ENCODE results near the gene CYGB. TPM values are rescaled to one million over a fixed set of nuclear protein-coding genes. Genes with fewer than 3 reads are reported as not detected.
A peak's percentile ranks its signal among the peaks of the same experiment; 100 is the strongest.

CYGB gene
- total RNA-seq, 1 donor from 2014 or later, result 10.0 TPM

- Mint-ChIP-seq H3K4me1 (ENCODE audit: unreplicated experiment) (peaks cover 38% of the 10 kb centered on the region), H3K27ac (no peak overlapping the region), H3K4me3 (no peak overlapping the region), H3K9me3 (no peaks in the 10 kb centered on the region), H3K27me3 (peaks cover 8% of the 10 kb centered on the region), H3K36me3 (no peaks in the 10 kb centered on the region)
- DNase-seq (ENCODE audit: extremely low spot score, unreplicated experiment), result no peak
- TF ChIP-seq CTCF (conservative IDR thresholded peaks at IDR 0.05), result peak; percentile 5
These were observed 10.2 kb upstream of the CYGB start for GRCh38 chr17:76547642-76548202.

GRCh38 chr17:76547183-76547641, 9.7 kb upstream of the CYGB start:
- Mint-ChIP-seq H3K4me1 (ENCODE audit: unreplicated experiment) (peaks cover 42% of the 10 kb centered on the region), H3K9me3 (no peaks in the 10 kb centered on the region), H3K27ac (no peak overlapping the region), H3K27me3 (peaks cover 12% of the 10 kb centered on the region), H3K4me3 (no peak overlapping the region), H3K36me3 (no peaks in the 10 kb centered on the region)
- no peak for DNase-seq (ENCODE audit: extremely low spot score, unreplicated experiment)
- TF ChIP-seq CTCF (conservative IDR thresholded peaks at IDR 0.05), result peak; percentile 83

GRCh38 chr17:76546556-76547182, 9.2 kb upstream of the CYGB start:
- Mint-ChIP-seq H3K4me1 (ENCODE audit: unreplicated experiment) (peaks cover 47% of the 10 kb centered on the region), H3K9me3 (no peaks in the 10 kb centered on the region), H3K27ac (no peak overlapping the region), H3K36me3 (no peaks in the 10 kb centered on the region), H3K27me3 (peaks cover 17% of the 10 kb centered on the region), H3K4me3 (no peak overlapping the region)
- TF ChIP-seq CTCF (conservative IDR thresholded peaks at IDR 0.05), result no peak
- DNase-seq (ENCODE audit: extremely low spot score, unreplicated experiment), result no peak

GRCh38 chr17:76545918-76546555, 8.5 kb upstream of the CYGB start:
- TF ChIP-seq CTCF (conservative IDR thresholded peaks at IDR 0.05), result no peak
- peaks cover 17% of the 10 kb centered on the region for H3K27me3 Mint-ChIP-seq
- no peak overlapping the region for H3K4me3 Mint-ChIP-seq
- H3K36me3 Mint-ChIP-seq, result no peaks in the 10 kb centered on the region
- no peaks in the 10 kb centered on the region for H3K9me3 Mint-ChIP-seq
- H3K4me1 Mint-ChIP-seq (ENCODE audit: unreplicated experiment), result peaks cover 49% of the 10 kb centered on the region
- DNase-seq (ENCODE audit: extremely low spot score, unreplicated experiment), result no peak
- no peak overlapping the region for H3K27ac Mint-ChIP-seq

- Mint-ChIP-seq H3K9me3 (no peaks in the 10 kb centered on the region), H3K27ac (no peak overlapping the region), H3K27me3 (peaks cover 23% of the 10 kb centered on the region), H3K4me3 (peak overlapping the region; percentile 67), H3K4me1 (ENCODE audit: unreplicated experiment) (peaks cover 53% of the 10 kb centered on the region), H3K36me3 (no peaks in the 10 kb centered on the region)
- no peak for TF ChIP-seq CTCF (conservative IDR thresholded peaks at IDR 0.05)
- no peak for DNase-seq (ENCODE audit: extremely low spot score, unreplicated experiment)
These were observed 7.2 kb upstream of the CYGB start for GRCh38 chr17:76544546-76545365.

Data from type B pancreatic cell (in vitro differentiated cells).